Activated CD4-positive, alpha-beta memory T cell treated with anti-CD3 and anti-CD28 coated beads, Interleukin-2, amount 10 ng/mL, durations not matched to agents 7 days and 5 days (primary cell): ENCODE results near the gene EDAR. TPM values are rescaled to one million over a fixed set of nuclear protein-coding genes. Genes with fewer than 3 reads are reported as not detected.
A peak's percentile ranks its signal among the peaks of the same experiment; 100 is the strongest.

Experiments used
- CTCF ChIA-PET: fragments of 350-600 bp; sonication (Branson Sonifier 250); formaldehyde crosslinking; loops from one replicate; lab custom pipeline; 2021; ENCODE audit warnings: antibody characterized with exemption, inconsistent platforms; lab: Charles Lee
- POLR2A ChIA-PET: fragments of 350-600 bp; sonication (Branson Sonifier 250); formaldehyde crosslinking; loops from one replicate; lab custom pipeline; 2021; ENCODE audit warnings: antibody characterized with exemption; lab: Charles Lee
- DNase-seq: peaks from one replicate; pipeline ENCODE4 v3.0.0-alpha.2; 2020
- H3K27ac Mint-ChIP-seq: one replicate; pipeline ENCODE4 v1.8.0; 2021; ENCODE audit warnings: mild to moderate bottlenecking, mixed read lengths
- H3K27me3 Mint-ChIP-seq: one replicate; pipeline ENCODE4 v1.8.0; 2021; ENCODE audit warnings: mixed read lengths
- H3K36me3 Mint-ChIP-seq: one replicate; pipeline ENCODE4 v1.8.0; 2021; ENCODE audit warnings: low read depth, mixed read lengths
- H3K4me1 Mint-ChIP-seq: one replicate; pipeline ENCODE4 v1.8.0; 2021; ENCODE audit warnings: mixed read lengths
- H3K4me3 Mint-ChIP-seq: one replicate; pipeline ENCODE4 v1.8.0; 2021; ENCODE audit warnings: mild to moderate bottlenecking, mixed read lengths
- H3K9me3 Mint-ChIP-seq: one replicate; pipeline ENCODE4 v1.8.0; 2021; ENCODE audit warnings: mixed read lengths
- total RNA-seq, 2 experiments: library from RNA; stranded (reverse); gene quantifications; one replicate each; pipeline ENCODE4 v1.2.3, GENCODE V29; 2021

EDAR gene
- total RNA-seq = not detected

GRCh38 chr2:108988796-108989713, at the start of gene EDAR:
Gene EDAR (minus strand): TSS chr2:108989220. CDS start chr2:108931014, 58,206 bp downstream.
- Mint-ChIP-seq H3K4me1 (peaks cover 14% of the 10 kb centered on the region), H3K9me3 (no peaks in the 10 kb centered on the region), H3K36me3 (no peaks in the 10 kb centered on the region), H3K4me3 (no peak within 1 kb of the TSS), H3K27me3 (peaks cover 23% of the 10 kb centered on the region), H3K27ac (no peak within 1 kb of the TSS)
- POLR2A ChIA-PET = no interaction called here
- DNase-seq = peak; percentile 21
- CTCF ChIA-PET = interaction anchor here (1.2 to 1.3 kb wide), 2 partner anchors 20 to 179 kb away, joined by 3 to 5 read pairs; no protein-coding TSS in a partner anchor

DNA sequence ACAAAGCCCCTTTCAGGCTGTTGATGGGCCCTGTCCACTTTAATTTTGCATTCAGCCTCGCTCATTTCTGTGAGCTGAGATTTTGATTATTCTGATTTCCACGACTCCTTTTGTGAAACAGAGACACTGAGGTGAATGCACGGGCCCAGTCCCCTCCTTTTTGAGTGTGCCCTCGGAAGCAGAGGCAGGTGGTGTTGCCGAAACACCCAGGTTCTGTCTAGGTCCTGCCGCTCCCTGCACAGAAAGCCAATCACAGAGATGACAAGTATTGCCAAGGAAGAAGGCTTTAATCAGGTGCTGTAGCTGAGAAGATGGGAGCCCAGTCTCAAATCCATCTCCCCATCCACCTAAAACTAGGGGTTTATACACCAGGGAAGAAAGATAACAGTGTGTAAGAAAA, 44.2 kb upstream of the EDAR start:
- H3K4me3 Mint-ChIP-seq = no peak overlapping the region
- H3K36me3 Mint-ChIP-seq = peaks cover 3% of the 10 kb centered on the region
- peaks cover 24% of the 10 kb centered on the region for H3K4me1 Mint-ChIP-seq
- peaks cover 2% of the 10 kb centered on the region for H3K27me3 Mint-ChIP-seq
- peak overlapping the region; percentile 94 for H3K27ac Mint-ChIP-seq
- no peak for DNase-seq
- CTCF ChIA-PET = no interaction called here
- H3K9me3 Mint-ChIP-seq = no peaks in the 10 kb centered on the region
- POLR2A ChIA-PET = interaction anchor here (1.0 to 1.7 kb wide), 2 partner anchors 18 to 420 kb away, joined by 3 to 4 read pairs; no protein-coding TSS in a partner anchor

GRCh38 chr2:109032229-109032820, 43.3 kb upstream of the EDAR start:
- peaks cover 24% of the 10 kb centered on the region for H3K4me1 Mint-ChIP-seq
- no peaks in the 10 kb centered on the region for H3K9me3 Mint-ChIP-seq
- H3K4me3 Mint-ChIP-seq = peak overlapping the region; percentile 83
- H3K27ac Mint-ChIP-seq = peak overlapping the region; percentile 94
- DNase-seq = peak; percentile 31
- H3K27me3 Mint-ChIP-seq = peaks cover 1% of the 10 kb centered on the region
- ChIA-PET CTCF (no interaction called here), POLR2A (interaction anchor here (0.7 to 1.7 kb wide), 6 partner anchors 19 to 419 kb away, joined by 3 to 4 read pairs (median 4); no protein-coding TSS in a partner anchor)
- peaks cover 3% of the 10 kb centered on the region for H3K36me3 Mint-ChIP-seq

GRCh38 chr2:109031476-109032228, 42.6 kb upstream of the EDAR start:
- H3K36me3 Mint-ChIP-seq = peaks cover 3% of the 10 kb centered on the region
- ChIA-PET POLR2A (interaction anchor here (0.7 to 1.7 kb wide), 5 partner anchors 25 to 418 kb away, joined by 3 to 4 read pairs (median 4); no protein-coding TSS in a partner anchor), CTCF (no interaction called here)
- peak; percentile 68 for DNase-seq
- no peaks in the 10 kb centered on the region for H3K9me3 Mint-ChIP-seq
- H3K4me3 Mint-ChIP-seq = peak overlapping the region; percentile 83
- H3K27me3 Mint-ChIP-seq = no peaks in the 10 kb centered on the region
- peak overlapping the region; percentile 94 for H3K27ac Mint-ChIP-seq
- H3K4me1 Mint-ChIP-seq = peaks cover 24% of the 10 kb centered on the region

DNA sequence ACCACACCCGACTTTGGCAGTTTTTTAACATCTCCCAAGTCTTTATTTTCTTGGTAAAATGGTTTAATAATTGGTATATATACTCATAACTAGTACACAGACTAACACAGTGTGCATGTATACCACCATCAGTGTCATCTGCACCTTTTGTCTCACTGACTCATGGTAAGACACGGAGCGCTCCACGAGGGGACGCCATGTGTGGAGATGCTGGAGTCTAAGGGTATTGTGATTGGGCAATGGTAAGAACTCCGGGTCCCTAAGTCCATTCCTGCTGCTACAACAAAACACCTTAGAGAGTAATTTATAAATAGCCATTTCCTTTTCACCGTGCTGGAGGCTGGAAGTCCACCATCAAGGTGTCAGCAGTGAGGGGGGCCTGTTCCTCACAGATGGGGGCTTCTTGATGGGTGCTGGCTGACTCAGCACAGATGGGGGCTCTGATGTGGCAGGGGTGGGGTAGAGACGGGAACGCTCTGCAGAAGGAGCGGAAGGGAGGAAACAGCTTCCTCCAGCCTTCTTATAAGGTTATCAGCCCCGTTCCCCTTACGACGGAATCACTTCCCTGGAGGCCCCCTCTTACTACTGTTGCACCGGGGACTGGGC, 42.0 kb upstream of the EDAR start:
- no peaks in the 10 kb centered on the region for H3K9me3 Mint-ChIP-seq
- POLR2A ChIA-PET = interaction anchor here (1.1 to 1.3 kb wide), 2 partner anchors 114 to 318 kb away, joined by 3 to 4 read pairs; no protein-coding TSS in a partner anchor
- H3K27me3 Mint-ChIP-seq = no peaks in the 10 kb centered on the region

DNA sequence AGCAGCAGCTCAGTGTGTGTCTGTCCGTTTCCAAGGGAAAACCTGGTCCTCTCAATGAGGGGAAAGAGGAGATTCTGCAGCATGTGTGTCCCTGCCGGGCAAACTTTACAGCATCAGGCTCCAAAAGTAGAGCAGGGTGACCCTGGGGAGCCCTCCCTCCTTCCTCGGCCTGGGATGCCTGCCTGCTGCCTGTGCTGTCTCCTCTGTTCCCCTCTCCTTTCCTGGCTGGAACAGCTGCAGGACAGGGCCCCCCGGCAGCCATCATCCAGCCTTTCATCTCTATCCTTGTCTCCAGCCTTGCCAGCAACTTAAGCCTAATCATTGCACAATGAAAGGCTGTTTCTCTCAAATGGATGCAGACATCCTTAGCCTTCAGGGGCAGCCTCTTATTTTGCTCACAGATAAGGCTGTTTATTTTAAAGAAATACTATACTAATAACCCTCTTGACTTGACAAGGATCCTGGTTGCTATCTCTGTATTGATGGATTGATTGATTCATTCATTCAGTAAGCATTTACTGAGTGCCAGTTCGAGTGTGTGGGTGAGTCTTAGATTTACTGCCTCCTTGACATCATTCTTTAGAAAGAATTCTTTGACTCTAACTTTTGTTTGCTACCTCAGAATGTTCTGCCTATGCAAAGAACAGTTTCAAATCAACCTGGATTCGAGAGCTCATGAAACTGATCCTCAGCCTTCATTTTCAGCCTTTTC, 40.6 kb upstream of the EDAR start:
- H3K27ac Mint-ChIP-seq = no peak overlapping the region
- peaks cover 24% of the 10 kb centered on the region for H3K4me1 Mint-ChIP-seq
- no peaks in the 10 kb centered on the region for H3K27me3 Mint-ChIP-seq
- no peaks in the 10 kb centered on the region for H3K9me3 Mint-ChIP-seq
- peaks cover 3% of the 10 kb centered on the region for H3K36me3 Mint-ChIP-seq
- ChIA-PET CTCF (no interaction called here), POLR2A (interaction anchor here (1.3 kb wide), 1 partner anchor 319 kb away, joined by 3 read pairs; no protein-coding TSS in a partner anchor)
- H3K4me3 Mint-ChIP-seq = no peak overlapping the region
- DNase-seq = no peak

More for the DNA sequence above, 42.0 kb upstream of the EDAR start:
- H3K4me3 Mint-ChIP-seq = peak overlapping the region; percentile 83
- H3K27ac Mint-ChIP-seq = peak overlapping the region; percentile 61
- no peak for DNase-seq
- H3K36me3 Mint-ChIP-seq = peaks cover 3% of the 10 kb centered on the region
- CTCF ChIA-PET = no interaction called here
- peaks cover 24% of the 10 kb centered on the region for H3K4me1 Mint-ChIP-seq

DNA sequence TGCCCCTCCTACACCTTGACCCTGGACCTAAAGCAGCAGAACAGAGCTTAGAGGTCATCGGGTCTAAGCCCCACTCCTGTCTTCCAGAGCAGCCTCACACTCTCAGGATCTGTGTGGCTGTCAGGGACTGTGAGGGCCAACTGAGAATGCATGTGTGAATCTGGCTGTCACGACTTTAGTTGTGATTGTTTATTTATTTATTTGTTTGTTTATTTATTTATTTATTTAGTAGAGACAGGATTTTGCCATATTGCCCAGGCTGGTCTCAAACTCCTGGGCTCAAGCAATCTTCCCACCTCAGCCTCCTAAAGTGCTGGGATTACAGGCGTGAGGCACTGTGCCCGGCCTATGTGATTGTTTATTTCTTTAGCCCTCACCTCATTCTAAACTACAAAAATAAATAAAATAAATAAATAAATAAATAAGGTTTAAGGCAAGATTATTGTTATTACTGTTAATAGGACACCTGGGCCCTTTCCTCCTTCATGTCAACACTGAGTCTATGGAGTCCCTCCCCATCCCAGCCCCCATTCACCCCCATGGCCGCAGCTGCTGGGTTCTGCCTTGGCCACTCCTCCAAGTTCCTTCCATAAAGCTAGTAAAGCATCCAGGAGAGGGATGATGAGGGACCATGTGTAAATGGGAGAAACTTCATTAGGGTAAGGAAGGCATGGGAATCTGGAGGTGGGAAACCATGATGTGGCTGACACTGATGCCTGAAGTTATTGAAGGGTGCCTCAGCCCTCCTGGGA, 39.9 kb upstream of the EDAR start:
- H3K27ac Mint-ChIP-seq = no peak overlapping the region
- CTCF ChIA-PET = no interaction called here

GRCh38 chr2:109028277-109028676, 39.3 kb upstream of the EDAR start:
- POLR2A ChIA-PET = no interaction called here
- no peaks in the 10 kb centered on the region for H3K9me3 Mint-ChIP-seq

More for the DNA sequence above, 39.9 kb upstream of the EDAR start:
- Mint-ChIP-seq H3K4me1 (peaks cover 24% of the 10 kb centered on the region), H3K27me3 (no peaks in the 10 kb centered on the region), H3K9me3 (no peaks in the 10 kb centered on the region), H3K36me3 (peaks cover 3% of the 10 kb centered on the region), H3K4me3 (no peak overlapping the region)
- no peak for DNase-seq
- POLR2A ChIA-PET = no interaction called here

GRCh38 chr2:109027702-109028101, 38.7 kb upstream of the EDAR start:
- H3K27ac Mint-ChIP-seq = no peak overlapping the region
- no peaks in the 10 kb centered on the region for H3K9me3 Mint-ChIP-seq
- H3K4me1 Mint-ChIP-seq = peaks cover 17% of the 10 kb centered on the region
- ChIA-PET CTCF (no interaction called here), POLR2A (no interaction called here)
- H3K36me3 Mint-ChIP-seq = no peaks in the 10 kb centered on the region
- H3K4me3 Mint-ChIP-seq = no peak overlapping the region
- no peak for DNase-seq
- no peaks in the 10 kb centered on the region for H3K27me3 Mint-ChIP-seq

More at GRCh38 chr2:109028277-109028676, 39.3 kb upstream of the EDAR start:
- H3K4me3 Mint-ChIP-seq = no peak overlapping the region
- no peaks in the 10 kb centered on the region for H3K27me3 Mint-ChIP-seq
- CTCF ChIA-PET = no interaction called here
- peaks cover 22% of the 10 kb centered on the region for H3K4me1 Mint-ChIP-seq
- DNase-seq = no peak
- H3K27ac Mint-ChIP-seq = no peak overlapping the region
- H3K36me3 Mint-ChIP-seq = peaks cover 2% of the 10 kb centered on the region

- Mint-ChIP-seq H3K27ac (no peak overlapping the region), H3K4me3 (no peak overlapping the region), H3K27me3 (no peaks in the 10 kb centered on the region), H3K36me3 (no peaks in the 10 kb centered on the region), H3K9me3 (no peaks in the 10 kb centered on the region), H3K4me1 (no peaks in the 10 kb centered on the region)
- DNase-seq = no peak
- ChIA-PET POLR2A (no interaction called here), CTCF (no interaction called here)
Observed at GRCh38 chr2:109024477-109024876, 35.5 kb upstream of the EDAR start.

DNA sequence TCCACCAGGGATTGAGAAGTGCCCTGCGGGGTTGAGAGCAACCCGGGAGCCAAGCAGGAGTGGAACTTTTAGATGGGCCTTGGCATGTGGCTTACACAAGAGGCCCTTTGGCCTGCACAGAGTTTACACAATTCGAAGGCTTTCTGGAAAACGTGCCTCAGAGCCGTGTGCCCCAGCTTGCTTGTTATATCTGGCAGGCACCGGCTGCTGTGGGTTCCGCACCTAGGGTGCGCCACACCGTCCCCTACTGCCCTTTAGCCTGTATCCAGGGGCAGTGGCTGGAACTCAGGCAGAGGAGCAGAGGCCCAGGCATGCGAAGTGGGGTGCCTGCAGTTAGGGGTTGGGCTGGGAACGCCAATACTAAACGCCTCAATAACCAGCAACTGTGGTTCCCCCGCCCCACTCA, 32.9 kb upstream of the EDAR start:
- no peak for DNase-seq
- Mint-ChIP-seq H3K36me3 (no peaks in the 10 kb centered on the region), H3K27ac (no peak overlapping the region), H3K9me3 (no peaks in the 10 kb centered on the region), H3K4me3 (no peak overlapping the region), H3K4me1 (no peaks in the 10 kb centered on the region), H3K27me3 (peaks cover 4% of the 10 kb centered on the region)
- ChIA-PET POLR2A (no interaction called here), CTCF (no interaction called here)
